ENCODE results near the gene YBX1.

The YBX1 gene

DNA sequence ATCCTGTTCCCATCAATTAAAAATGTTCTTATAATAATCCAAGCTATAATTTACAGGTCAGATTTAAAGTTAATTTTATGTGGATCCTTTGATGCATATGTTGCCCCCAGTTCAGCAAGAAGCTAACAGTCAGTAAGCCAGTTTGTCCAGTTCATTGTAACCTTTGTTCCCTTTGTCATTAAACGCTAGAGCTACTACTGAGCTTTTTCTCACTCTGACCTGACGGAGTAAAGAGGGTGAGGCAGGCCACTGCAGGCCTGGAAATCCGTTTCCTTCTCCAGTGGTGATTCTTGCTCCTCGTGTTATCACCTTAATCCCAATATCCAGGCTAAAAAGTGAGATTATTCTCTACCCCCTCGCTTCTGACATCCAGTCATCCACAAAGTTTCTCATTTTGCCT lies 10.2 kb downstream of the YBX1 start:
- Histone ChIP-seq H3K36me3 (ENCODE audit: control insufficient read depth, low read length) (peaks cover 100% of the 10 kb centered on the region), H3K4me1 (ENCODE audit: control insufficient read depth, low read length) (peaks cover 27% of the 10 kb centered on the region), H3K27ac (ENCODE audit: low read depth, low read length) (no peak overlapping the region), H3K4me2 (ENCODE audit: low read length) (no peak overlapping the region), H3K4me3 (ENCODE audit: low read length) (no peak overlapping the region), H3K9me3 (ENCODE audit: control insufficient read depth, insufficient read depth, low read length) (no peaks in the 10 kb centered on the region), H3K27me3 (ENCODE audit: control insufficient read depth, low read length) (no peaks in the 10 kb centered on the region), H3F3A (ENCODE audit: control insufficient read depth, insufficient read depth) (peaks cover 18% of the 10 kb centered on the region), H3K79me2 (ENCODE audit: control insufficient read depth, low read length) (peaks cover 100% of the 10 kb centered on the region), H3K9me2 (replicated peaks; ENCODE audit: control insufficient read depth, low read length) (no peaks in the 10 kb centered on the region), H4K20me1 (ENCODE audit: control insufficient read depth, insufficient read depth, low read depth, low read length) (peaks cover 74% of the 10 kb centered on the region)
- TF ChIP-seq, protein P1, sequence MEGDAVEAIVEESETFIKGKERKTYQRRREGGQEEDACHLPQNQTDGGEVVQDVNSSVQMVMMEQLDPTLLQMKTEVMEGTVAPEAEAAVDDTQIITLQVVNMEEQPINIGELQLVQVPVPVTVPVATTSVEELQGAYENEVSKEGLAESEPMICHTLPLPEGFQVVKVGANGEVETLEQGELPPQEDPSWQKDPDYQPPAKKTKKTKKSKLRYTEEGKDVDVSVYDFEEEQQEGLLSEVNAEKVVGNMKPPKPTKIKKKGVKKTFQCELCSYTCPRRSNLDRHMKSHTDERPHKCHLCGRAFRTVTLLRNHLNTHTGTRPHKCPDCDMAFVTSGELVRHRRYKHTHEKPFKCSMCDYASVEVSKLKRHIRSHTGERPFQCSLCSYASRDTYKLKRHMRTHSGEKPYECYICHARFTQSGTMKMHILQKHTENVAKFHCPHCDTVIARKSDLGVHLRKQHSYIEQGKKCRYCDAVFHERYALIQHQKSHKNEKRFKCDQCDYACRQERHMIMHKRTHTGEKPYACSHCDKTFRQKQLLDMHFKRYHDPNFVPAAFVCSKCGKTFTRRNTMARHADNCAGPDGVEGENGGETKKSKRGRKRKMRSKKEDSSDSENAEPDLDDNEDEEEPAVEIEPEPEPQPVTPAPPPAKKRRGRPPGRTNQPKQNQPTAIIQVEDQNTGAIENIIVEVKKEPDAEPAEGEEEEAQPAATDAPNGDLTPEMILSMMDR (IDR thresholded peaks at IDR 0.05; ENCODE audit: low read depth, low read length, poor library complexity, severe bottlenecking), result no peak
- TF ChIP-seq EZH2phosphoT487 (IDR thresholded peaks at IDR 0.05; ENCODE audit: borderline replicate concordance, low read length), result no peak

GRCh38 chr1:42692911-42693310 lies 10.7 kb downstream of the YBX1 start:
- peaks cover 100% of the 10 kb centered on the region for H3K36me3 ChIP-seq (ENCODE audit: control insufficient read depth, low read length)
- H3K9me3 ChIP-seq (ENCODE audit: control insufficient read depth, insufficient read depth, low read length), result no peaks in the 10 kb centered on the region
- no peak overlapping the region for H3K27ac ChIP-seq (ENCODE audit: low read depth, low read length)
- H4K20me1 ChIP-seq (ENCODE audit: control insufficient read depth, insufficient read depth, low read depth, low read length), result peaks cover 69% of the 10 kb centered on the region
- peaks cover 100% of the 10 kb centered on the region for H3K79me2 ChIP-seq (ENCODE audit: control insufficient read depth, low read length)
- no peak overlapping the region for H3K4me2 ChIP-seq (ENCODE audit: low read length)
- no peak for TF ChIP-seq EZH2phosphoT487 (IDR thresholded peaks at IDR 0.05; ENCODE audit: borderline replicate concordance, low read length)
- TF ChIP-seq, protein P1 (IDR thresholded peaks at IDR 0.05; ENCODE audit: low read depth, low read length, poor library complexity, severe bottlenecking), result no peak
- H3K9me2 ChIP-seq (replicated peaks; ENCODE audit: control insufficient read depth, low read length), result no peaks in the 10 kb centered on the region
- no peak overlapping the region for H3K4me3 ChIP-seq (ENCODE audit: low read length)
- H3K4me1 ChIP-seq (ENCODE audit: control insufficient read depth, low read length), result peaks cover 22% of the 10 kb centered on the region
- peaks cover 18% of the 10 kb centered on the region for H3F3A ChIP-seq (ENCODE audit: control insufficient read depth, insufficient read depth)
- no peaks in the 10 kb centered on the region for H3K27me3 ChIP-seq (ENCODE audit: control insufficient read depth, low read length)

DNA sequence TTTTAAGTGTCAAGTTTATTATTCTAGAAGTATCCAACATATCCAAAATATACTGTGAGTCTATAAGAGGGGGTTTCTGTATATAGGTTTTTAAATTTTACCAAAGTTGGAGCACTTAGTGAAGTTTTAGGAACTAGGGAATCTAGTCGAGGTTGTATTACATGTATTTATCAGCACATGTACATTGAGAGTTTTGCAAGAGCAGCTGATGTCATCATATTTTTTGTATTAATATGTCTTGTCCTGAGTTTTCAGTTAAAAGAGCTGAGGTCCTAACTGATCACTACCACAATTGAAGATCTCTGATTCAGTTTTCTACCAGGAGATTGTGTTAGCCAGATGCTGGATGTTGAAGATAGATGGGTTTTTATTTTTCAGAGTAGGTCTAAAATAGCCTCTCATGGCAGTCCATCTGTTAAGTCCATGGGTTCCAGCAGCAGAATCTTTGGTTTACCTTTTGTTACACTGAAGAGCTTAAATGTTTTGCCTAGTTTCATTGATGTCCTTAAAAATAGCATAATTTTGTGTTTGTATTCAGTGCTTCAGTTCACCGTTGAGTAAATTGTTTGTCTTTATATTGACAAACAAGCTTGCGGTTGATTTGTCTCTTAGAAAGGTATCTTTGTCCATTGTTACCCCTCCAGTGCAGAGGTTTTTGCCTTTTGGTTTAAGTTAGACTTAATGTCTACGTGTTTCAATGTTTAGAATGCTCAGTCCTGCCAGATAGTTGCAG lies 16.0 kb downstream of the YBX1 start:
- peaks cover 32% of the 10 kb centered on the region for H3F3A ChIP-seq (ENCODE audit: control insufficient read depth, insufficient read depth)
- H3K4me3 ChIP-seq (ENCODE audit: low read length), result no peak overlapping the region
- TF ChIP-seq EZH2phosphoT487 (IDR thresholded peaks at IDR 0.05; ENCODE audit: borderline replicate concordance, low read length), result no peak
- TF ChIP-seq, protein P1 (IDR thresholded peaks at IDR 0.05; ENCODE audit: low read depth, low read length, poor library complexity, severe bottlenecking), result no peak
- H3K27me3 ChIP-seq (ENCODE audit: control insufficient read depth, low read length), result no peaks in the 10 kb centered on the region
- H4K20me1 ChIP-seq (ENCODE audit: control insufficient read depth, insufficient read depth, low read depth, low read length), result peaks cover 36% of the 10 kb centered on the region
- H3K4me1 ChIP-seq (ENCODE audit: control insufficient read depth, low read length), result no peaks in the 10 kb centered on the region
- no peaks in the 10 kb centered on the region for H3K9me2 ChIP-seq (replicated peaks; ENCODE audit: control insufficient read depth, low read length)
- H3K4me2 ChIP-seq (ENCODE audit: low read length), result no peak overlapping the region
- no peaks in the 10 kb centered on the region for H3K9me3 ChIP-seq (ENCODE audit: control insufficient read depth, insufficient read depth, low read length)
- peaks cover 84% of the 10 kb centered on the region for H3K79me2 ChIP-seq (ENCODE audit: control insufficient read depth, low read length)
- peaks cover 98% of the 10 kb centered on the region for H3K36me3 ChIP-seq (ENCODE audit: control insufficient read depth, low read length)
- H3K27ac ChIP-seq (ENCODE audit: low read depth, low read length), result no peak overlapping the region
